Middle frontal gyrus (tissue), 1 donor: ENCODE measurements around the gene KCNQ4.

Source experiments
- DNase-seq: peaks from one replicate; pipeline ENCODE4 v3.0.0-alpha.2; 2015; ENCODE audit warnings: low spot score; ENCODE audit errors: extremely low spot score

KCNQ4 gene

GRCh38 chr1:40776236-40777072 lies 7.1 kb upstream of the KCNQ4 start:
- no peak for DNase-seq

DNA sequence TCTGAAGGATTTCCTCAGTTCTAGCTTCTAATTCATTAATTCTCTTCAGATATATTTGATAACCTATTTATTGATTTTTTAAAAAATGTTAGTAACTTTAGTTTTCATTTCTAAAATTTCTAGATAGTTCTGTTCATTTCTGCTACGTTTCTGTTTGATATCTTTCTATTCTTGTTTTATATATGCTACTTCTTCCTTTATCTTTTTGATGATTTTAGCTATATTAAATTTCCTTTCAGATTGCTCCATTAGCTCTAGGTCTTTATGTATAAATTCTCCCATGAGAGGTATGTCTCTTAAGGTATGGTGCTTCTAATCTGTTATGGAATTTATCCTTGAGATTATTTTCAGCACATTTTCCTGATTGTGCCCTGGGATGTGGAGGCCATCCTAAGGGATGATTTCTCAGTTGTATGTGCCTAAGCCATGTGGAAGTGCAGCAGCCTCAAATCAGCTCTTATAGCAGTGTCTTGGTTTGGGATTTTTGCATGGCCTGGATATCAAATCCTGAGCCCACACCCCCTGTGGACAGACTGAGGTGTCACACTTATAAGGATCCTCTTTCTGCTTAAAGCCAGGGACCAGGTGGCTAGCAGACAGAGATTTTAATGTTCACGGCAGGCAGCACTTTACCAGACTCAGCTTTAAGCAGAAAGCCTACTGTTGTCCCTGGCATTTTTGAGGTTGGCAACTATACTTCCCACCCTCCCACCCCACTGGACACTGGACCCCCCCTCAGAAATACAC lies 6.2 kb upstream of the KCNQ4 start:
- DNase-seq: no peak

DNA sequence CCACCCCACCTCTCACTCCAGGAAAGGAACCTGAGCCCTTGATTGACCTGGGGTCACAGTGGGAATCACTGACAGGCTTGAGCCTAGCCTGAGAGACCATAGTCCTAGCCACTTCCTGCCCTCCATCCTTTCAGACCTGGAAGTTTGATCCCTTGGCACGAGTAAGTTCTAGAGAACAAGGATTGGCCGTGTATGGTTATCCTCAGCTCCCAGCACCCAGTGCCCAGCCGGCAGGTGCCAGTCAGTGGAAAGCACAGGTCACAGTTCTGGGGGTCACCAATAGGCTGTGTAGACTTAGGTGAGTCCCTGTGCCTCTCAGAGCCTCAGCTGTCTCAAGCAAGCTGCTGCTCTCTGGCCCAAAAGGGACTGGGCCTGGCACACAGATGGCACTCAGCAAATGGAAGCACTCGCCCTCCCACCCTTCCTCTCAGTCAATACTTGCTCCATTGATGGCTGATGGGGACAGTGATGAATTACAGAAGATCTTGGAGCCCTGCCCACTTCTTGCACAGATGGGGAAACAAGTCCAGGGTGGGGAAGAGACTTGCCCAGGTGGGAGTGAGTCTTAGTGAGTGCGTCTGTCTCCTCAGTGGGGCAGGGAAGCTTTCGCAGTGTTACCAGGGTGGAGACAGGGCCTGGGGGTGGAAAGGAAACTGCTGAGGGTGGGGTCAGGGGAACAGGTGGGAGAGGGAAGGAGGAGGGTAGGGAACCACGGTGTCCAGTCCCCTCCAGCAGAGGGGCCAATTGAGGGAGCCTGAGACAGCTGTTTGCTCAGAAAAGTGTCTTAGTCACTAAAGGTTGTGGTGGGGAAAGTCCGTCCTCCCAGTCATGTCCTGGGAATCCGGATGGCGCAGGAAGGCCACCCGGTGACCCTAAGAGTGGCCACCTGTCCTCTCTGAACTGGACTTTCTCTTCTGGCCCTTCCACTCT lies 2.6 kb upstream of the KCNQ4 start:
- DNase-seq: no peak

- no peak for DNase-seq
These were observed 2.0 kb upstream of the KCNQ4 start for GRCh38 chr1:40781608-40781971.

DNA sequence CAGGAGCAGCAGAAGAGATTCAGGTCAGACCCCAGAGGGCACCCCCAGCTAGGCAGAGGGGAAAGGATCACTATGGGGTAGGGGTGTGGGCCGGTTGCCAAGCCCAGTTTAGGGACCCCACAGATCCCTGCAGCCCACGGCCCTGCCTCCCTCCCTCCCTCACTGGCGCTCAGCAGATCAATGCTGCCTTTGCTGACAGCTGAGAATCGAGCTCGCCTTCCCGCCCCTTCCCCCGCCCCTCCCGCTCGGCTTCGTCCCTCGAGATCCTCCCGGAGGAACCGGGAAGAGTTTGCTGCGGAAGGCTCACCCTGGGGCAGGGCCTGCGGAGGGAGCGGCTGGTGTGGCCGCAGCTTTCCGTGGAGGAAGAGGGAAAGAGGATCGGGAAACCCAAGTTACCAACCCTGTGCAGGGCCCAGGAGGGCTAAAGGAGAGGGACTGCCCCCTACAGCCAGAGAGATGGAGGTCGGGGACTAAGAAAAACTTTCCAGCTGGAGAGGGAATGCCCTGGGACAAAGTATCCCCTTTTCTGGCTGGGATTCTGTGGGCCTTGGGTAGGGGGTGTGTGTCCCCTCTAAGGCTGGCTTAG lies 1.1 kb upstream of the KCNQ4 start:
- DNase-seq: no peak

DNA sequence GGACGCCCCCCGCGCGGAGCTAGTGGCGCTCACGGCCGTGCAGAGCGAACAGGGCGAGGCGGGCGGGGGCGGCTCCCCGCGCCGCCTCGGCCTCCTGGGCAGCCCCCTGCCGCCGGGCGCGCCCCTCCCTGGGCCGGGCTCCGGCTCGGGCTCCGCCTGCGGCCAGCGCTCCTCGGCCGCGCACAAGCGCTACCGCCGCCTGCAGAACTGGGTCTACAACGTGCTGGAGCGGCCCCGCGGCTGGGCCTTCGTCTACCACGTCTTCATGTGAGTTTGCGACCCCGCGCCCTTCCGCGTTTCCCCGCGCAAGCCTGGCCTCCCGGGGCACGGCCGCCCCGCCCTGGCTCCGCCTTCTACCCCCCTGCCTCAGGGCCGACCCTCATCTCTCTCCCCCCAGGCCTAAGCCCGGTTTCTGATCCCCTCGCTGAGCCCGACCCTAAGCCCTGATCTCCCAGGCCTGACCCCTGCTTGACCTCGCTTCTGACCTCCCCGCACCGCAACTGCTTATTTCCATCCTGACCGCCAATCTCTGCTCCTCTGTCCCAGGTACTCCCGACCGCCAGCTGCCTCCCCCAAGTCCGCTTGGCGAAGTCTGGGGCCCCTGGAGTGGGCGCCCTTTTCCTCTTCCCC lies 669 bp downstream of the KCNQ4 start:
- DNase-seq: no peak

GRCh38 chr1:40784771-40785151 lies 1.2 kb downstream of the KCNQ4 start:
- DNase-seq: no peak

GRCh38 chr1:40785446-40785845 lies 1.9 kb downstream of the KCNQ4 start:
- no peak for DNase-seq

DNA sequence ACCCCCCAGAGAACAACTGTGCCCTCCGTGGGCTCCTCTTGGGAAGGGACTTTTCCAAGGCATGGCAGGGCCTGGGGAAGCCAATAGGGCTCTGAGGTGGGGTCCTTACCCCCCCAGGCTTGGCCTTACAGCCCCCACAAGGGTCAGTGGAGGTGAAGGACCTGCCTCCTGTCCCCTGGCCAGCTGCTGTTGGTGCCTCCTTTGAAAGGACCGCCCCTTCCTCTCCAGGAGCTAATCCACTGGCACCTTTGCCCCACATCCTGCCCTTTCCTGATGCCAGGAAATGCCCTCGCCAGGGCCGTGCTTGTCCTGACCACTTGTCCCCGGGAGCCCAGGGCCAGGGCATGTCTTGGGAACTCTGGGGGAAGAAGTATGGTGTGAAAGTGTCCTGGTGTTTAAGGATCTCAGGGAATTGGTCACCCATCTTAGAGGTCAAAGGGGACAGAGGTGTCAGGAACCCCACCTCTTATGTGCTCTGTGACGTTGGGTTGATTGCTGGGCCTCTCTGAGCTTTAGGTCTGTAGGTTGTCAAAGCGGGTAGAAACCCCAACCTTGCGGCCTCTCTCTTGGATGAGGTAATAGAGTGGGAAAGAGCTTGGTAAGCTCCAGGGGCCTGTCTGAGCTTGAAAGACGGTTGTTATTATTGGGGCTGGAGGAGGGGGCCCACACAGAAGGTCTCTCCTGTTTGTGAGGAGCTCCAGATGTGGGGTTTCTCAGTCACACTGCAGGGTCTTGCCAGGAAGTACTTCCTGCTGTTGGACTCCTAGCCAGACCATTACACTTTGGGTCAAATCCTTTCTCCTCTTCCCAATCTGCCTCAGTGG lies 2.8 kb downstream of the KCNQ4 start:
- no peak for DNase-seq

DNA sequence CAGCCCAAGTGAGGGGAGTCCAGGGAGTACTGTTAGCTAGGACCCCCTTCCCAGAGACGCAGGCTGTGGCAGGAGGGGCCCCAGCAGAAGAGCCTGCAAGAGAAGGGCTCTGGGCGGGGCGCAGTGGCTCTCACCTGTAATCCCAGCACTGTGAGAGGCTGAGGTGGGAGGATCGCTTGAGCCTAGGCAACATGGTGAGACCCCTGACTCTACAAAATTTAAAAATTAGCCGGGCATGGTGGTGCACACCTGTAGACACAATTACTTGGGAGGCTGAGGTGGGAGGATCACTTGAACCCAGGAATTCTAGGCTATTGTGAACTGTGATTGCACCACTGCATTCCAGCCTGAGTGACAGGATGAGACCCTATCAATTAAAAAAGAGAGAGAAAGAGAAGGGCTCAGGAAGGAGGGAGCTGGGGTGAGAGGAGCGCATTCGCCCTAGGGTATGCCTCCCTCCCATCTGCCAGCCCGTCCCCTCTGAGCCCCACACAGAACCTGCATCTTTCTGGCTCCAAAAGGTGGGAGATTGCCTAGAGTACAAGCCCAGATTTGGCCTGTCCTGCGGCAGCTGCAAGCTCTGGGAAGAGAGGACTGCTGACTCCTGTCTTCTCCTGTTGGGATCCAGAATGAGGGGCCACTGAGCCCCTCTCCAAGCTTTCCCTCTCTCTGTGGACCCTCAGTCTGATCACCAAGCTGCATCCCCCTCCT lies 3.6 kb downstream of the KCNQ4 start:
- no peak for DNase-seq

GRCh38 chr1:40787737-40788560 lies 4.4 kb downstream of the KCNQ4 start:
- DNase-seq: no peak

DNA sequence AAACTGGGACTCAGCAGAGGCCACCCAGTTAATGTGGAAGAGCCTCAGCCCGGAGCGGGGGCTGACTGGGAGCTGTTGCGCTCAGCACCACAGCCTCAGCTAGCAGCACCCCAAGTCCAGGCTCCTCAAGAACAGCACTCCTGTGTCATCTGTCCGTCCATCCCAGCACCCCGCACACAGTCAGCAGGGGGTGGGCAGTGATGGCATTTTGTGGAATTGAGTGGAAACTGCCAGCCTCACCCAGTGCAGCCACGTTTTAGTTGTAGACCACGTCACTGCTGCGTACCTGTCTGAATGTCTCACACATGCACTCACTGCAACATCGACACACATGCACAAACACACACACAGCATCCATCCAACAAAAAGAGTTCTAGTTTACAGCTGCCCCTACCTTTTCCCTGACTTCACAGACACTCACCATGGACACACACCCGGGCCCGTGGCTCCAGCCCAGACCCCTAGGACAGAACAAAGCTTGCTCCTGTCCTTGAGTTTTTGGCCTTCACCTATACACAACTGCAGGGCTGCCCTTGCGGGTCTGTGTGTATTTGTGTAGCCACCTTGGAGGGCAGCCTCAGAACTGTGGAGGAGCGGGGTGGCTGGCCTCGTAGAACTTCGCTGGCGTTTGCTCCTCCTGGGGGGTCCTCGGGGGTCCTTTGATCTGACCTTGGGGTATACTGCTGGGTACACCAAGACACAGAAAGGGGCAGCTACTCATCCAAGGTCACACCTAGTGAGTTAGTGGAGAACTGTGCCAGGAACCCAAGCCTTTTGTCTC lies 5.2 kb downstream of the KCNQ4 start:
- no peak for DNase-seq

- DNase-seq: no peak
These were observed 5.7 kb downstream of the KCNQ4 start for GRCh38 chr1:40789342-40789598.

DNA sequence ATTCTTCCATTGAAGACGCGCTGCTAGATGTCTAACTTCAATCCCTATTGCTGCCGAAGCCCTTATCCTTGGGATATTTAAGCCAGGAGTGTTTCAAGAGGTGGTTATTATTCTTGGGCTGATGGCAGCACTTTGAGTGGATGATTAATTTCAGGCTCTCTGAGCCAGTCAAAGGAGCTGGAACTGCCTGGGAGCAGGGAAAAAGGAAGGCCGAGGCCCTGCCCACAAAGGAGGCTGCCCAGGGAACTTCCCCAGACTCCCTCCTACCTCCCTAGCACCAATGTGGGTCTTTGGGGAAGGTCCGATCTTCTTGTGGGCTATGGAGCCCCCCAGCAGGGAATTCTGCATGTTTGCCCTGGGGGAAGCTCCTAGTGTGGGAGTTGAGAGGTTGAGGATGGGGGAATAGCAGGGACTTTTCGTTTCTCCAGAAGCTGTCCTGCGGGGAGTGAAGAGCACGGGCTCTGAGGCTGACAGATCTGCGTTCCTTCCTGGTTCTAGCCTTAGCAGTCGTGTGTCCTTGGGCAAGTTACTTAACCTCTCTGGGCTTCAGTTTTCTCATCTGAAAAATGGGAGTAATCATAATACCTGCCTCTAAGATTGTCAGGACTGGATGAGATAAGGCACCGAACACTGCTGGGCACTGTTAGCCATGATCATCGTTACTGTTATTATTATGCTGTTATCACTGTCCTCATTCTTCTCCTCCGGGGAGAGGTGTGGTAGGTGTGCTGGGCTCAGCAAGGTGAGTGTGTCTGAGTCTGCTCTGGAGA lies 6.3 kb downstream of the KCNQ4 start:
- DNase-seq: no peak

DNA sequence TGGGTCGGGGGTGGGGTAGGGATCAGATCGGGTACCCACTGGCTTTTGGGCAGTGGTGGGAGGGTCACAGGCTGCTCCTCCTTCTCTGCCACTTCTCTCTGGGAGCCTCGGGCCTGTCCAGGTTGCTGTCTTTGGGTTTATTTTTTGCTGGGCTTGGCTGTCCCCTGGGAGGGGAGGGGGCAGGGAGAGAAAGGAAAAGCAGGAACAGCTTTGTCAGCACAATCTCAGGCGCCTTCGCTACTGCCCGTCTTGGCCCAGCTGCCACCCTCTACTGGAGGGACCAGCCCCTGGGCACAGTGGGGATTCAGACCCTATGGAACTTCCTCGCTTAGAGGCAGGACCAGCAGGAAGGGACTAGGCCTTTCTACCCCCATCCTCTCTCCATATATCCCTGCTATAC lies 8.4 kb downstream of the KCNQ4 start:
- no peak for DNase-seq

GRCh38 chr1:40793617-40794016 lies 10.0 kb downstream of the KCNQ4 start:
- DNase-seq: no peak

DNA sequence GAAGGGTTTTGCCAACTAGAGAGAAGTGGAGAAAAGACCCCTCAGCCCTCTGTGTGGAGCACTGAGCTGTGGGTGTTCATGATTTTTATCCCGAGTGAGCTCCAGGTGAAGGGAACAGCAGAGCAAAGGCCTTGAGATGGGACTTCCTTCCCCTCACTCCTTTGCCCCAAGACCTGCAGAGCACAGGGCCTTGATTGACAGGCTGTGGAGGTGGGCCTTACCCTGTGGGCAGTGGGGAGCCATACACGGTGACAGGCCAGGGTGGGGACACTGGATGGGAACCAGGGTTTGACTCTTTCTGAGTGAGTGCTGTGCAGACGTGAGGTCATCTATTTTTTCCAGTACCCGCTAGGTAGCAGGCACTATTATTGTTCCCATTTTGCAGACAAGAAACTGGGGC lies 10.5 kb downstream of the KCNQ4 start:
- DNase-seq: no peak
